OCI-LY7 (cell line): Measurements from ENCODE around the gene CIB1.

Experiments
- EZH2phosphoT487 ChIP-seq: fragments of 200-600 bp; sonication (generic); IDR thresholded peaks from 2 replicates; pipeline ENCODE4 v1.6.1; 2018; ENCODE audit warnings: low read depth, borderline replicate concordance, mild to moderate bottlenecking, mixed run types, antibody characterized with exemption, low read length, moderate library complexity, mixed read lengths
- TF ChIP-seq, protein P1 (sequence below): fragments of 200-600 bp; sonication (generic); conservative IDR thresholded peaks from 2 replicates; pipeline ENCODE4 v1.5.1; 2014; ENCODE audit warnings: mild to moderate bottlenecking, antibody characterized with exemption, low read length, moderate library complexity, mixed read lengths

DNA sequence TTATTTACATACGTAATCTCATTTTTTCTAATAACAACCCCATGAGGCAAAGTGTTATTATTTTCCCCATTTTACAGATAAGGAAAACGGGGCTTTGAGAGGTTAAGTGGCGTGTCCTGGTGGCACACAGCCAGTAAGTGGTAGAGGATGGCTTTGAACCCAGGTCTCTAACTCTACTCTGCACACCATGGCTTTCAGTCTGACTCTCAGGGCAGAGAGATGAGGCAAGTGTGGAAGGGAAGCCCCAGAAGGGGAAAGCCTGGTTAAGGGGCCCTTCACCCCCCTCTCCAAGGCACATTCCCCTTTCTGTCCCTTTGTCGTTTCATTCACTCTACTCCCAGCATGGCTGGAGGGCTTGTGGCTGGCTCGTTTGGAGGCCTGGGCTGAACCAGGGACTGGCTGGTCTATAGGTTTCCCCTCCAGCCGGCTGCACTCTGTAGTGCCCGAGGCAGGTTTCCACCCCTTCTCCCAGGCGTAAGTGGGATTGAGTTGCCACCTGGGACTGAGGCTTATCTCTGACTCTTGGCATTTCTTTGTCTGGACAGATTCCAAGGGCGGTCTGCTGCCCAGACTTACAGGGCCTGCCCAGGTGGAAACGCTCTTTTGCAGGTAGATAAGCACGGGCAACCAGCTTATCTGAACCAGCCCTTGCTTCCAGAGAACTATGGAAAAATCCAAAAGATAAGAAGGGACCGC is 20.5 kb downstream of the CIB1 start:
- TF ChIP-seq, protein P1, sequence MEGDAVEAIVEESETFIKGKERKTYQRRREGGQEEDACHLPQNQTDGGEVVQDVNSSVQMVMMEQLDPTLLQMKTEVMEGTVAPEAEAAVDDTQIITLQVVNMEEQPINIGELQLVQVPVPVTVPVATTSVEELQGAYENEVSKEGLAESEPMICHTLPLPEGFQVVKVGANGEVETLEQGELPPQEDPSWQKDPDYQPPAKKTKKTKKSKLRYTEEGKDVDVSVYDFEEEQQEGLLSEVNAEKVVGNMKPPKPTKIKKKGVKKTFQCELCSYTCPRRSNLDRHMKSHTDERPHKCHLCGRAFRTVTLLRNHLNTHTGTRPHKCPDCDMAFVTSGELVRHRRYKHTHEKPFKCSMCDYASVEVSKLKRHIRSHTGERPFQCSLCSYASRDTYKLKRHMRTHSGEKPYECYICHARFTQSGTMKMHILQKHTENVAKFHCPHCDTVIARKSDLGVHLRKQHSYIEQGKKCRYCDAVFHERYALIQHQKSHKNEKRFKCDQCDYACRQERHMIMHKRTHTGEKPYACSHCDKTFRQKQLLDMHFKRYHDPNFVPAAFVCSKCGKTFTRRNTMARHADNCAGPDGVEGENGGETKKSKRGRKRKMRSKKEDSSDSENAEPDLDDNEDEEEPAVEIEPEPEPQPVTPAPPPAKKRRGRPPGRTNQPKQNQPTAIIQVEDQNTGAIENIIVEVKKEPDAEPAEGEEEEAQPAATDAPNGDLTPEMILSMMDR = no peak
- TF ChIP-seq EZH2phosphoT487 = no peak
